ENCODE results near the gene RBM4. TPM values are rescaled to one million over a fixed set of nuclear protein-coding genes. Genes with fewer than 3 reads are reported as not detected.

Gene RBM4
- total RNA-seq, 1 donor from 2014 or later: 72.1 TPM

- ATAC-seq: no peak
- DNase-seq (ENCODE audit: missing footprints): no peak
- intact Hi-C loops (cut with DNase I): no loop called here
These were observed 26.0 kb upstream of the RBM4 start for GRCh38 chr11:66612458-66612857.

GRCh38 chr11:66614073-66614472 is 24.4 kb upstream of the RBM4 start:
- ATAC-seq: no peak
- DNase-seq (ENCODE audit: missing footprints): no peak
- intact Hi-C loops (cut with DNase I): no loop called here

- DNase-seq (ENCODE audit: missing footprints) (peak; percentile 99), ATAC-seq (peak; percentile 97)
- intact Hi-C loops (cut with DNase I): loop anchor here (1.0 to 2.0 kb wide), 3 partner anchors 22 to 62 kb away; partner anchors contain the start of genes CCDC87, CCS and RBM4
These were observed 21.9 kb upstream of the RBM4 start, which contains the start of gene RBM14 for GRCh38 chr11:66616379-66617154. TSS of gene RBM14 (plus strand) at chr11:66616630. CDS start at chr11:66616721, 91 bp downstream.

- intact Hi-C loops (cut with DNase I): loop anchor here (2.0 kb wide), 2 partner anchors 24 to 62 kb away; partner anchors contain the start of genes CCDC87 and CCS
- peak; percentile 92 for DNase-seq (ENCODE audit: missing footprints)
- ATAC-seq: peak; percentile 37
These were observed 21.2 kb upstream of the RBM4 start for GRCh38 chr11:66617155-66617834.

- DNase-seq (ENCODE audit: missing footprints) (no peak), ATAC-seq (peak; percentile 6)
- intact Hi-C loops (cut with DNase I): no loop called here
These were observed 19.4 kb upstream of the RBM4 start for GRCh38 chr11:66619080-66619554.

GRCh38 chr11:66624450-66624849 is 14.1 kb upstream of the RBM4 start:
- no peak for DNase-seq (ENCODE audit: missing footprints)
- intact Hi-C loops (cut with DNase I): no loop called here
- peak; percentile 24 for ATAC-seq

- intact Hi-C loops (cut with DNase I): no loop called here
- no peak for ATAC-seq
These were observed 13.3 kb upstream of the RBM4 start for GRCh38 chr11:66625041-66625751.

GRCh38 chr11:66625752-66626149 is 12.8 kb upstream of the RBM4 start:
- ATAC-seq: no peak
- intact Hi-C loops (cut with DNase I): no loop called here
- no peak for DNase-seq (ENCODE audit: missing footprints)

More at GRCh38 chr11:66625041-66625751, 13.3 kb upstream of the RBM4 start:
- DNase-seq (ENCODE audit: missing footprints): no peak

- DNase-seq (ENCODE audit: missing footprints): no peak
- no peak for ATAC-seq
- intact Hi-C loops (cut with DNase I): no loop called here
These were observed 12.1 kb upstream of the RBM4 start for GRCh38 chr11:66626382-66626781.

- intact Hi-C loops (cut with DNase I): no loop called here
- DNase-seq (ENCODE audit: missing footprints): no peak
- ATAC-seq: peak; percentile 33
These were observed 11.6 kb upstream of the RBM4 start for GRCh38 chr11:66626926-66627325.

- intact Hi-C loops (cut with DNase I): no loop called here
- no peak for DNase-seq (ENCODE audit: missing footprints)
- ATAC-seq: no peak
These were observed 10.4 kb upstream of the RBM4 start for GRCh38 chr11:66628061-66628603.

GRCh38 chr11:66629356-66629755 is 9.1 kb upstream of the RBM4 start:
- no peak for DNase-seq (ENCODE audit: missing footprints)
- intact Hi-C loops (cut with DNase I): no loop called here
- ATAC-seq: no peak

- intact Hi-C loops (cut with DNase I): no loop called here
- ATAC-seq (no peak), DNase-seq (ENCODE audit: missing footprints) (no peak)
These were observed 6.6 kb upstream of the RBM4 start for GRCh38 chr11:66631883-66632282.

- no peak for ATAC-seq
- no peak for DNase-seq (ENCODE audit: missing footprints)
- intact Hi-C loops (cut with DNase I): no loop called here
These were observed 5.6 kb upstream of the RBM4 start for GRCh38 chr11:66632952-66633351.

- intact Hi-C loops (cut with DNase I): no loop called here
- ATAC-seq: no peak
- no peak for DNase-seq (ENCODE audit: missing footprints)
These were observed 2.1 kb upstream of the RBM4 start for GRCh38 chr11:66636411-66636810.

- intact Hi-C loops (cut with DNase I): loop anchor here (1.0 to 2.0 kb wide), 2 partner anchors 21 to 39 kb away; partner anchors contain the start of genes RBM14 and RBM4B
- DNase-seq (ENCODE audit: missing footprints): no peak
- ATAC-seq: peak; percentile 1
These were observed 836 bp upstream of the RBM4 start for GRCh38 chr11:66637557-66638176.

- ATAC-seq (no peak), DNase-seq (ENCODE audit: missing footprints) (no peak)
- intact Hi-C loops (cut with DNase I): loop anchor here (2.0 kb wide), 1 partner anchor 38 kb away; the partner anchor contains the start of gene RBM4B
These were observed 737 bp downstream of the RBM4 start for GRCh38 chr11:66639066-66639813.
